Activated CD4-positive, alpha-beta T cell treated with anti-CD3 and anti-CD28 coated beads, Interleukin-2, amount 10 ng/mL, durations not matched to agents 7 days and 5 days (primary cell): ENCODE data around the gene ADK. TPM values are rescaled to one million over a fixed set of nuclear protein-coding genes. Genes with fewer than 3 reads are reported as not detected.

ENCODE experiments used
- CTCF ChIA-PET: fragments of 350-600 bp; sonication (Branson Sonifier 250); formaldehyde crosslinking; loops from one replicate; lab custom pipeline; 2021; ENCODE audit warnings: antibody characterized with exemption; lab: Charles Lee
- POLR2A ChIA-PET: fragments of 350-600 bp; sonication (Branson Sonifier 250); formaldehyde crosslinking; loops from one replicate; lab custom pipeline; 2021; ENCODE audit warnings: antibody characterized with exemption; lab: Charles Lee
- DNase-seq: peaks from one replicate; pipeline ENCODE4 v3.0.0-alpha.2; 2020
- H3K27ac Mint-ChIP-seq: one replicate; pipeline ENCODE4 v1.8.0; 2021; ENCODE audit warnings: mild to moderate bottlenecking, moderate library complexity, mixed read lengths
- H3K27me3 Mint-ChIP-seq: one replicate; pipeline ENCODE4 v1.8.0; 2021; ENCODE audit warnings: mixed read lengths
- H3K36me3 Mint-ChIP-seq: one replicate; pipeline ENCODE4 v1.8.0; 2021; ENCODE audit warnings: low read depth, mixed read lengths
- H3K4me1 Mint-ChIP-seq: one replicate; pipeline ENCODE4 v1.8.0; 2021; ENCODE audit warnings: mixed read lengths
- H3K4me3 Mint-ChIP-seq: one replicate; pipeline ENCODE4 v1.8.0; 2021; ENCODE audit warnings: mild to moderate bottlenecking, moderate library complexity, mixed read lengths
- H3K9me3 Mint-ChIP-seq: one replicate; pipeline ENCODE4 v1.8.0; 2021; ENCODE audit warnings: mixed read lengths
- total RNA-seq, 2 experiments: library from RNA; stranded (reverse); gene quantifications; one replicate each; pipeline ENCODE4 v1.2.3, GENCODE V29; 2021

ADK gene
- total RNA-seq, 2 experiments from 2014 or later: 36.8 to 38.5 TPM

DNA sequence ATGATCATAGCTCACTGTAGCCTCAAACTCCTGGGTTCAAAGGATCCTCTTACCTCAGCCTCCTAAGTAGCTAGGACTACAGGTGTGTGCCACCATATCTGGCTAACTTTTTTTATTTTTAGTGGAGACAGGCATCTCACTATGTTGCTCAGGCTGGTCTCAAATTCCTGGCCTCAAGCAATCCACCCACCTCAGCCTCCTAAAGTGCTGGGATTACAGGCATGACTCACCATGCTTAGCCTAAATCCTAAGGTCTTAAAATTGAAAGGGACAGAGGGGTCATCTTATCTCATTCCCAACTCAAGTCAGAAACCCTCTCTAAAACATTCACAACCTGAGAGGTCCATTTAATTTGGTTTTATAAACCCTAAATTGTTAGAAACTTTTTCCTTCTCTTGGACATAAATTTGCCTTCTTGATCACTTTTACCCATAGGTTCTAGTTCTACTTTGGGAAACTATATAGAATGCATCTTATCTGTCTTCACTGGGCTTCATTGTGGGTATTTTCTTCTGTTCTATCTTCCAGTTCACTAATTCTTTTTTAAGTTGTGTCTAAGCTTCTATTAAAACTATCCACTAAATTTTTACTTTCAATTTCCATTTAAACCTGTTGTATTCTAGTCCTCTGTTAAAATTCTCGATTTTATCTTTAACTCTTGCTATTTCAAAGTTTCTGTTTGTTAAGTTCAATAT lies 492.0 kb downstream of the ADK start:
- H3K36me3 Mint-ChIP-seq: peaks cover 8% of the 10 kb centered on the region
- H3K9me3 Mint-ChIP-seq: peaks cover 10% of the 10 kb centered on the region
- H3K27ac Mint-ChIP-seq: no peak overlapping the region
- ChIA-PET CTCF (interaction anchor here (0.7 kb wide), 1 partner anchor 72 kb away, joined by 3 read pairs; no protein-coding TSS in a partner anchor), POLR2A (no interaction called here)
- no peaks in the 10 kb centered on the region for H3K27me3 Mint-ChIP-seq
- no peaks in the 10 kb centered on the region for H3K4me1 Mint-ChIP-seq
- no peak for DNase-seq
- H3K4me3 Mint-ChIP-seq: no peak overlapping the region

DNA sequence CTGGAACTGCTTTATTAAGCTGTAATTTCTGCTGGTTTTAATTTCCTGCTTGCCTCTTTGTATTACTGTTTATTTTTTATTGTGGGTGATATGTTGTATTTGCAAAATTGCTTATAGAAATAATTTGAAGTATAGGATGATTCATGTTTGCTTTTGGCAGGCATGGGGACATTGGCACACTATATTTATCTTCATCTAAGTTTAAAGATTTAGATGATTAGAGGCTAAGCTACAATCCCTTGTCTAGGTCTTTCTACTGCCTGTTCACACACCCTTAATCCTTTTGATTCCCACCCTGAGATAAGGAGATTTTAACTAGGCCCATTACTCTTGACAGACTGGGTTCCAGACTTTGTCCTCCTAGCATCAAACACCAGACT lies 492.6 kb downstream of the ADK start:
- Mint-ChIP-seq H3K4me3 (no peak overlapping the region), H3K9me3 (peaks cover 10% of the 10 kb centered on the region), H3K36me3 (peaks cover 8% of the 10 kb centered on the region), H3K4me1 (no peaks in the 10 kb centered on the region), H3K27me3 (no peaks in the 10 kb centered on the region), H3K27ac (no peak overlapping the region)
- CTCF ChIA-PET: interaction anchor here (0.7 kb wide), 1 partner anchor 72 kb away, joined by 3 read pairs; no protein-coding TSS in a partner anchor
- no peak for DNase-seq
- POLR2A ChIA-PET: no interaction called here

DNA sequence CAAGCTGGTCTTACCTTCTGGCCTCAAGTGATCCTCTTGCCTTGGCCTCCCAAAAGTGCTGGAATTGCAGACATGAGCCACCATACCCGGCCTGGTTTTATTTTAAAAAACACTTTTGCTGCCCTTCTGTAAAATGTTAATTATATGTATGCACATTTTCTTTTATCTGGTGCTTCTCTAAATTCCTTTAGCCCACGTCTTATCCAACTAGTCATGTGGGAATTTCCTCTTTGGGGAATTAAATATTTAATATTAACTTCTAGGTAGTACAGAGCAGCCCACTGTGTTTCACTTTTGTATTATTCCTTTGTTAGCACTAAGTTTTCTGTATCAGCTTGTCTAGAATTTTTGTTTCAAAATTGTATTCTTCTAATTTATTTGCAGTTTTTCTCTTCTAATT lies 493.7 kb downstream of the ADK start:
- no peaks in the 10 kb centered on the region for H3K4me1 Mint-ChIP-seq
- H3K4me3 Mint-ChIP-seq: no peak overlapping the region
- peaks cover 8% of the 10 kb centered on the region for H3K36me3 Mint-ChIP-seq
- peaks cover 10% of the 10 kb centered on the region for H3K9me3 Mint-ChIP-seq
- H3K27ac Mint-ChIP-seq: no peak overlapping the region
- no peak for DNase-seq
- ChIA-PET CTCF (no interaction called here), POLR2A (no interaction called here)
- H3K27me3 Mint-ChIP-seq: no peaks in the 10 kb centered on the region

DNA sequence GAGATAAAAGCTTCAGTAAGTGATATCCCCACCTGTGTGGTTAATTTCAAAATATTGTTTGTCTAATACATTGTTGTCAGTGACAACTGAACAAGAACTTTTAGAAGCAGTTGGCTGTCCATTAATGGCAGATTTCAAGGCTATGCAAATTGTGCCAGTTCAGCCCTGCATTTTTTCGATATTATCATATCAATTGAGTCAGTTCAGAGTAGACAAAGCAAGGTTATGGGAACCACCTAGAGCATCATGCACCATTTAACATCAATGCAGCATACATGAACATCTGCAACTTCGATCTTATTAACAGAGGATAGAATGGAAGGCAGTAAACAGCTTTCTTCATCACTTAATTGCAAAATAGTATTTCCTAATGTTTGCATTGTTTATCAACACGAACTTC lies 494.7 kb downstream of the ADK start:
- Mint-ChIP-seq H3K4me1 (no peaks in the 10 kb centered on the region), H3K27me3 (no peaks in the 10 kb centered on the region), H3K4me3 (no peak overlapping the region), H3K27ac (no peak overlapping the region), H3K36me3 (peaks cover 12% of the 10 kb centered on the region), H3K9me3 (peaks cover 10% of the 10 kb centered on the region)
- POLR2A ChIA-PET: no interaction called here
- CTCF ChIA-PET: no interaction called here
- no peak for DNase-seq

DNA sequence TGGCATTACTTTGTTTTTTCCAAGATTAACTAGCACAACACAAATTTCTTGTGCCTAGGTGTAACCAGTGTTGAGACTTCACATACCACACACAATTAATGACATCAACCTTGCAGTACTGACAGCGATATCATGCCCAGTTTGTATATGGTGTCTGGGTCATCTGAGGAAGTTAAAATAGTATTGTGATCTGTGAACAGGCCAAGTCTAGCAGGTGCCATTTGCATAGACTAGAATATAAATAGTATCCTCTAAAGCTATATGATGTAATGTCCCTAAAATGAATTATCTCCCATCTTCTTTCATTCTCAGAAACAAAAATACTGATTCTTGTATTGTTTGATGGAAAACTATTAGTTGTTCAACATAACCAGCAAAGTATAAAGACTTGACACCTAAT lies 499.6 kb downstream of the ADK start:
- H3K4me3 Mint-ChIP-seq: no peak overlapping the region
- no peak for DNase-seq
- H3K36me3 Mint-ChIP-seq: peaks cover 5% of the 10 kb centered on the region
- H3K9me3 Mint-ChIP-seq: peaks cover 2% of the 10 kb centered on the region
- ChIA-PET CTCF (interaction anchor here (0.7 kb wide), 1 partner anchor 22 kb away, joined by 3 read pairs; no protein-coding TSS in a partner anchor), POLR2A (no interaction called here)
- no peak overlapping the region for H3K27ac Mint-ChIP-seq
- no peaks in the 10 kb centered on the region for H3K27me3 Mint-ChIP-seq
- H3K4me1 Mint-ChIP-seq: peaks cover 5% of the 10 kb centered on the region

DNA sequence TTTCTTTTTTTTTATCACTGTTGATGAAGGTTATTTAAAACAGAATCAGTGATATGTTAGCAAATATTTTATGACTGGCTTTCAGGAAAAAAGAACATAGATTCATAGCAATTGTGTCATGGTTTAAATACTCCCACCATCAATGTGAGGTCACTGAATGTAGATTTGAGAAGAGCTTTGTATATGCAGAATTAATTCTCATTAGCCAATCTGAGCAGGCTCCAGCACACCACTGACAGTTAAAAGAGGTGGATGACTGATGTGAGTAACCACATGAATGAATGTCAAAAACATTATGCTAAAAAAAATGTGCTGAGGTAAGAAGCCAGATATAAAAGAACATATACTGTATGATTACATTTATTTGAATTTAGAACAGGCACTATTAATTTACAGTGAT lies 500.5 kb downstream of the ADK start:
- H3K27me3 Mint-ChIP-seq: no peaks in the 10 kb centered on the region
- CTCF ChIA-PET: interaction anchor here (0.7 kb wide), 1 partner anchor 23 kb away, joined by 3 read pairs; no protein-coding TSS in a partner anchor
- POLR2A ChIA-PET: no interaction called here
- no peak overlapping the region for H3K27ac Mint-ChIP-seq
- no peak overlapping the region for H3K4me3 Mint-ChIP-seq
- peaks cover 5% of the 10 kb centered on the region for H3K4me1 Mint-ChIP-seq
- no peak for DNase-seq
- peaks cover 5% of the 10 kb centered on the region for H3K36me3 Mint-ChIP-seq
- peaks cover 2% of the 10 kb centered on the region for H3K9me3 Mint-ChIP-seq

DNA sequence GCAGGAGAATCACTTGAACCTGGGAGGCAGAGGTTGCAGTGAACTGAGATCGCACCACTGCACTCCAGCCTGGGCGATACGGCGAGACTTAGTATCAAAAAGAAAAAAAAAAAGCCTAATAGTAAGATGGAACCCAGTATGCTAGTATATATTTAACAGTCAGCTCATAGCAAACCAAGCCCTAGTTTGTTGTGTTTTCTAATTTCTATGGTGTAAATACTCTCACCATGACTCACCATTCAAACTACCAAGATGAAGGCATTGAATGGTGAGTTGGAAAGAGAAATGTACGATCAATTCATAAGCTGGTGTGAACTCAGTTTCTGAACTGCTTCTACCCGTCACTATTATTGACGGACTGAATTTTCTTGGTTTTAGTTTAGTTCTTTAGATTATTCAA lies 501.6 kb downstream of the ADK start:
- Mint-ChIP-seq H3K27me3 (no peaks in the 10 kb centered on the region), H3K4me3 (no peak overlapping the region), H3K4me1 (peaks cover 5% of the 10 kb centered on the region), H3K9me3 (peaks cover 2% of the 10 kb centered on the region), H3K36me3 (peaks cover 5% of the 10 kb centered on the region), H3K27ac (no peak overlapping the region)
- CTCF ChIA-PET: no interaction called here
- POLR2A ChIA-PET: no interaction called here
- DNase-seq: no peak

DNA sequence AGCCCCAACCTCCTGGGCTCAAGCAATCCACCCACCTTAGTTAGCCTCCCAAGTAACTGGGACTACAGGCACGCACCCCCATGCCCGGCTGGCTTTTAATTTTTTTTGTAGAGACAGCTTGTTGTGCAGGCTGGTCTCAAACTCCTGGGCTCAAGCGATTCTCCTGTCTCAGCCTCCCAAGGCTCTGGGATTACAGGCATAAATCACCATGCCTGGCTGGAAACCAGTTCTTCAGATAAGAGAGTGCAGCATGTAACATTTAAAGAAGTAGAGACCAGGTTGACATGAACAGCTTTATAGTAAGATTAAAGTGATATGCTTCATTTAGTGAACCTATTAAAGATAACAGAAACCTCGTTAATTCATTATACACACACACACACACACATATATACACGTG lies 507.5 kb downstream of the ADK start:
- no peak overlapping the region for H3K4me3 Mint-ChIP-seq
- H3K4me1 Mint-ChIP-seq: no peaks in the 10 kb centered on the region
- CTCF ChIA-PET: no interaction called here

DNA sequence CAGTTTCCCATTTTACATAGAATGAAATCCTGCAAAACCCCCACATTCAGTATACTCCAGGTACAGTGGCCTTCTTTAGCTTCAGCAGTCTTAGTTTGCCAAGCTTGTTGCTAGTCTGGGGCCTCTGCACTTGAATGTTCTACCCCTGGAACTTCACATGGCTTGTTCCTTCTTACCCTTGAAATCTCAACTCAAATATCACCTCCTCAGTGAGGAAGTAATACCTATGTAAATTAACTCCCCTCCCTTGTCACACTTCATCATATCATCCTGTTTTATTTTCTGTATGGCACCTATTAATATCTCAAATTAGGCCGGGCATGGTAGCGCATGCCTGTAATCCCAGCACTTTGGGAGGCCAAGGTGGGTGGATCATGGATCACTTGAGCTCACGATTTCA lies 511.6 kb downstream of the ADK start:
- Mint-ChIP-seq H3K27me3 (no peaks in the 10 kb centered on the region), H3K4me3 (no peak overlapping the region), H3K9me3 (no peaks in the 10 kb centered on the region), H3K36me3 (no peaks in the 10 kb centered on the region), H3K4me1 (no peaks in the 10 kb centered on the region), H3K27ac (no peak overlapping the region)
- no peak for DNase-seq
- ChIA-PET CTCF (interaction anchor here (1.3 to 1.7 kb wide), 2 partner anchors 24 to 62 kb away, joined by 3 to 4 read pairs; no protein-coding TSS in a partner anchor), POLR2A (no interaction called here)

More for the DNA sequence above, 507.5 kb downstream of the ADK start:
- peaks cover 2% of the 10 kb centered on the region for H3K9me3 Mint-ChIP-seq
- H3K27ac Mint-ChIP-seq: no peak overlapping the region
- POLR2A ChIA-PET: interaction anchor here (0.6 kb wide), 1 partner anchor 23 kb away, joined by 3 read pairs; no protein-coding TSS in a partner anchor
- no peaks in the 10 kb centered on the region for H3K36me3 Mint-ChIP-seq
- DNase-seq: no peak
- H3K27me3 Mint-ChIP-seq: no peaks in the 10 kb centered on the region

DNA sequence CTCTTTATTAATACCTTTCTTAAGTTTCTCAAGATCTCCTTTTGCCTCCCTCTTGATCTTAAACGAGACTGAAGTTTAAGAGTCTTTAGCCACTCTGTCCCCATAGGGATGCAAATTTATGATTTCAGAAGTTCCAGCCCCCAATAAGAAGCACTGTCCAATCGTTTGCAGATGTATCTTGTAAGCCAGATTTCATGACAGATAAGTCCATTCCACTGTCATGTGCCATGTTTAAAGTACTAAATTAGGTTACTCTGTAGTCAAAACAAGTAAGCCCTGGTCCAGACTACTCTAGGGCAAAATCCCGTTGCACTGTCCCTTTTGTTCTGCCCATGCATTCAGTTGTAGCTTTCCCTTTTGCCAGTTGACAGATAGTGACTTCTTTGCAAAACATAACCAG lies 518.2 kb downstream of the ADK start:
- Mint-ChIP-seq H3K4me1 (no peaks in the 10 kb centered on the region), H3K4me3 (no peak overlapping the region), H3K36me3 (peaks cover 28% of the 10 kb centered on the region), H3K27ac (no peak overlapping the region), H3K27me3 (no peaks in the 10 kb centered on the region), H3K9me3 (peaks cover 14% of the 10 kb centered on the region)
- CTCF ChIA-PET: interaction anchor here (0.6 to 2.3 kb wide), 2 partner anchors 12 to 228 kb away, joined by 3 to 9 read pairs; no protein-coding TSS in a partner anchor
- DNase-seq: no peak
- POLR2A ChIA-PET: interaction anchor here (0.7 kb wide), 1 partner anchor 660 kb away, joined by 5 read pairs; no protein-coding TSS in a partner anchor

DNA sequence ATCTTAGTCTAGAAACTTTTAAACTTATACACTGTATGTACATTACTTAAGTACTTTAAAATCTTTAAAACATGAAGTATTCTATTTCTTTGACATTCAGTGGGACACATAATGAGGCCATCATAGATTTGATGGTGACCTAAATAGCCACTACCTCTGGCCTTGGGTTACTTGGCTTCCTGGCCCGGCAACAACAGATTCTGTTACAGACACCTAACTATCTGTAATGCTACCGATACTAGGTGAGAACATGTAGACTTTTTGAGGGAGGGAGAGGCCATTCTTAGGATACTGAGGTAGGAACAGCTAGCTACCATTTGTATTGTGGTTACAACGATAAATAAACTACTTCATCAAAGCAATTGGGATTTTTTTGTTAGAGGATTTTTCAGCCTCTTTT lies 520.7 kb downstream of the ADK start:
- ChIA-PET CTCF (no interaction called here), POLR2A (no interaction called here)
- no peak overlapping the region for H3K4me3 Mint-ChIP-seq
- peaks cover 20% of the 10 kb centered on the region for H3K9me3 Mint-ChIP-seq
- no peak for DNase-seq
- H3K27me3 Mint-ChIP-seq: no peaks in the 10 kb centered on the region
- H3K27ac Mint-ChIP-seq: no peak overlapping the region
- peaks cover 1% of the 10 kb centered on the region for H3K4me1 Mint-ChIP-seq
- H3K36me3 Mint-ChIP-seq: peaks cover 38% of the 10 kb centered on the region

DNA sequence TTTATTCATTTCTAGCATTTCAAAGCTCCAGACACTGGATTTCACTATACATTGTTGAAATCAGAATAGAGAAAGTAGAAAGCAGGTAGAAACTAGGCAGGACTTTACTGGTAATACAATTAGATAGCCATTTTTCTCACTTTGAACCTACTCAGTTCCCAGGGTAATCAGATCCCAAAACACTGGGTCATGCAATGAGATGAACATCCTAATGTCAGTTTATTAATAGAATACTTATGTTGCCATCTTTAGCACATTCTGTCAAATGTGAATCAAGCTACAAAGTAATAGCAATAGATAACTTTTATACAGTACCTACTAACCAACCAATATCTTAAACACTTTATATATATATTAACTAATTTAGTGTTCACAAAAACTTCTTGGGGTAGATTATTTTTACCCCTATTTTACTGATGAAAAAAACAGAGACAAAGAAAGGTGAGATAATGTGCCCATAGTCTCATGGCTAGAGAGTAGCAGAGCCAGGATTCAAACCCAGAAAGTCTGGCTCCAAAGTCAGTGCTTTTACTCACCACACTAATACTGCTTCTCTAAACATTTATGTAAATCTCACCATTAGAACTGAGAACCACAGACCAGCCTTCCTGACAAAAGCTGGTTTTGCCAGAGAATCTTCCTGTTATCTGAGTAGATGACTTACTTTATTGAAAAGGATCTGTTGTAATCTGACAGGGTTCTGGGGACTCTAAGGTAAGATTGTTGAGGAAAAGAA lies 521.6 kb downstream of the ADK start:
- CTCF ChIA-PET: interaction anchor here (1.0 to 1.4 kb wide), 2 partner anchors 10 to 137 kb away, joined by 3 to 7 read pairs; no protein-coding TSS in a partner anchor
- Mint-ChIP-seq H3K4me1 (peaks cover 5% of the 10 kb centered on the region), H3K4me3 (no peak overlapping the region), H3K27me3 (no peaks in the 10 kb centered on the region), H3K9me3 (peaks cover 20% of the 10 kb centered on the region), H3K27ac (no peak overlapping the region), H3K36me3 (peaks cover 42% of the 10 kb centered on the region)
- no peak for DNase-seq
- POLR2A ChIA-PET: no interaction called here

DNA sequence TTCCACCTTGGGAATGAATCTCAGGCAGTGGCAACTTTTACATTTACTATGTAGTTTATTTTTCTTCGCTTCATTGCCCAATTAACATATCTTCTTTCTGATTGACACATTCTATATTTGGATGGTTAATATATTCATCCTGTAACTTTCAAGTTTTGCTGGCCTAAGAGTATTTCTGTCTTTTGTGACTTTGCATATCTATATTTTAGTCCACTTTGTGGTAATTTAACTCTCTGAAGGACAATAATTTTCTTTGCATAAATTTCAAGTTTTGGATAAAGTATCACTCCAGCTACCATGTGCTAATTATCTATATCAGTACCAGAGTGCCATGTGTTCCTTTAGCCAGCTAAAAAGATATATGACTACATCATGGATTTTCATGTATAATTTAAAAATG lies 523.9 kb downstream of the ADK start:
- peaks cover 5% of the 10 kb centered on the region for H3K4me1 Mint-ChIP-seq
- H3K4me3 Mint-ChIP-seq: no peak overlapping the region
- no peak overlapping the region for H3K27ac Mint-ChIP-seq
- peaks cover 20% of the 10 kb centered on the region for H3K9me3 Mint-ChIP-seq
- H3K36me3 Mint-ChIP-seq: peaks cover 43% of the 10 kb centered on the region
- ChIA-PET POLR2A (no interaction called here), CTCF (no interaction called here)
- DNase-seq: no peak
- no peaks in the 10 kb centered on the region for H3K27me3 Mint-ChIP-seq
